Adrenal gland (tissue), 12 donors: ENCODE results near the gene ADM5. TPM values are rescaled to one million over a fixed set of nuclear protein-coding genes. Genes with fewer than 3 reads are reported as not detected.

Experiments
- DNase-seq, 7 donors: peaks; one replicate each; pipeline ENCODE4 v3.0.0-alpha.2; 2019 to 2020
- H3K27ac ChIP-seq, 5 donors: fragments of 200-600 bp; sonication (generic) in 4 of 5; 1 replicate in 3 of 5; 2 replicates in 2 of 5; pipeline versions ENCODE4 v1.5.1 to v1.8.0; 2016 to 2020; ENCODE audit warnings: mild to moderate bottlenecking in 1 of 5
- H3K27me3 ChIP-seq: fragments of 200-600 bp; 2 replicates; pipeline ENCODE4 v1.8.0; 2021
- H3K36me3 ChIP-seq, 2 donors: fragments of 200-600 bp; replicated peaks in 1 of 2; 1 replicate in 1 of 2; 2 replicates in 1 of 2; pipeline versions ENCODE4 v1.5.1 to v1.8.0; 2018 to 2022
- H3K4me1 ChIP-seq, 2 donors: fragments of 200-600 bp; replicated peaks in 1 of 2; 1 replicate in 1 of 2; 2 replicates in 1 of 2; pipeline versions ENCODE4 v1.5.1 to v1.8.0; 2018 to 2021
- H3K4me3 ChIP-seq, 4 donors: fragments of 200-600 bp; sonication (generic) in 3 of 4; one replicate each; pipeline ENCODE4 v1.5.1; 2016 to 2018
- H3K9me3 ChIP-seq, 3 donors: fragments of 200-600 bp; sonication (generic) in 1 of 3; replicated peaks in 1 of 3; 1 replicate in 2 of 3; 2 replicates in 1 of 3; pipeline versions ENCODE4 v1.5.1 to v1.8.0; 2016 to 2021
- POLR2A ChIP-seq, 2 donors: fragments of 450-650 bp; IDR thresholded peaks; one replicate each; pipeline ENCODE4 v1.6.1; 2017; ENCODE audit warnings: antibody characterized with exemption in 2 of 2, mild to moderate bottlenecking in 2 of 2, moderate library complexity in 1 of 2
- WGBS, 4 donors: extraction: QIAGEN DNeasy Blood & Tissue Kit in 2 of 4; methylation state at CpG; one replicate each; pipeline versions ENCODE4 v1.1.5 to v1.1.7; 2013 to 2017; 5-methylcytosine and 5-hydroxymethylcytosine counted together
- intact Hi-C, 2 donors: fragments of 100-400 bp; cut with DNase I; formaldehyde crosslinking; loops; one replicate each; pipeline versions ENCODE4 v1.14.1 to v1.15.0; 2022 to 2023
- polyA plus RNA-seq, 3 donors: library from polyadenylated mRNA; stranded (reverse); fragments of 200-250 nt in 2 of 3; fragments of 350-450 nt in 1 of 3; fragmentation: Illumina TruSeq in 1 of 3; extraction: RNeasy Lipid Tissue Mini Kit (QIAGEN cat#74804) in 1 of 3; gene quantifications; one replicate each; pipeline ENCODE4 v1.2.3, GENCODE V29; 2013 to 2014
- total RNA-seq, 9 donors: library from RNA; depleted of rRNA in 4 of 9; stranded (reverse); fragments of >200 nt in 4 of 9; fragments of 120-200 nt in 1 of 9; fragmentation: NEBNext Ultra II Directional in 1 of 9; extraction: Animal tissue kit (Norgen Biotek cat#: 25700) in 1 of 9; gene quantifications; one replicate each; pipeline versions ENCODE4 v1.1.0 to v1.2.4, GENCODE V29; 2013 to 2023
- TF ChIP-seq, protein P1 (sequence below), 6 experiments: fragments of 450-650 bp in 4 of 6; fragments of 200-600 bp in 2 of 6; sonication (generic) in 1 of 6; IDR thresholded peaks; 1 replicate in 5 of 6; 2 replicates in 1 of 6; pipeline versions ENCODE4 v1.5.1 to v1.8.0; 2016 to 2021; ENCODE audit warnings: antibody characterized with exemption in 6 of 6, mild to moderate bottlenecking in 2 of 6, moderate library complexity in 1 of 6
- donor health status: healthy with polysubstance abuse.
- donor health status: Bipolar disorder and iron deficiency.
- donor health status: DM: yes; HTN: yes; CAD: no.
- donor health status: DM: no; HTN: no; CAD: no.
- donor health status: DM: no; HTN: no; CAD: no.
- donor health status: DM: yes; HTN: yes; CAD: no.

The ADM5 gene
- total and polyA plus RNA-seq, 12 donors = 0.18 to 2.0 (median 0.61) TPM; not detected in 1

DNA sequence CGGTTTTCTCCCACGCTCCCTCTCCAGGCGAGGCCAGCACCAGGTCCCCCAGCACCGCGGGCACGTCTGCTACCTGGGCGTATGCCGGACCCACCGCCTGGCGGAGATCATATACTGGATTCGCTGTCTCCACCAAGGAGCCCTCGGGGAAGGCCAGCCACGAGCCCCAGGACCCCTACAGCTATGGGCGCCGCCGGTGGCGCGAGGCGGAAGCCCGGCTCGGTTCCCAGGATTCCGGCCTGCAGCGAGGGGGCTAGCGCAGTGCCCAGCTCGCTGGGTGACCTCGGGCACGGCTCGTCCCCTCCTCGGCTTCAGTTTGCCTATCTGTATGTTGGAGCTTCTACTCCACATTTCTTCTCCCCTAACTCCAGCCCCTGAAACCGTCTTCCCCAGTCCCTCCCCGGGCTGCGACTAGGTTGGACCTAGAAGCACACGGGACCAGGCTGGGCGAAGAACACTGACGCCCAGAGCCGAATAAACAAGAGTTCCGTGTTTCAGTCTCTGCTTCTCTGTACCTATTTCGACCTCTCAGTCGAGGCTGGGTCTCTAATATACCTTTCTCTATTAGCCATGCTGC, 773 bp downstream of the ADM5 start:
- peak in 1 of 7 donors; percentile 30 for DNase-seq
- H3K36me3 ChIP-seq = peaks cover 0 to 14% of the 10 kb centered on the region in 2 donors
- peak overlapping the region in 2 of 4 donors; percentile 37 to 57 for H3K4me3 ChIP-seq
- H3K9me3 ChIP-seq = no peaks in the 10 kb centered on the region
- no peaks in the 10 kb centered on the region for H3K27me3 ChIP-seq
- peaks cover 3 to 25% of the 10 kb centered on the region in 2 donors for H3K4me1 ChIP-seq
- intact Hi-C loops = no loop called here
- WGBS, 4 donors = 7 to 21% (median 11%) methylated on average over 20 to 39 of the region's 39 CpGs
- peak overlapping the region in 1 of 5 donors; percentile 48 for H3K27ac ChIP-seq
- TF ChIP-seq, protein P1, sequence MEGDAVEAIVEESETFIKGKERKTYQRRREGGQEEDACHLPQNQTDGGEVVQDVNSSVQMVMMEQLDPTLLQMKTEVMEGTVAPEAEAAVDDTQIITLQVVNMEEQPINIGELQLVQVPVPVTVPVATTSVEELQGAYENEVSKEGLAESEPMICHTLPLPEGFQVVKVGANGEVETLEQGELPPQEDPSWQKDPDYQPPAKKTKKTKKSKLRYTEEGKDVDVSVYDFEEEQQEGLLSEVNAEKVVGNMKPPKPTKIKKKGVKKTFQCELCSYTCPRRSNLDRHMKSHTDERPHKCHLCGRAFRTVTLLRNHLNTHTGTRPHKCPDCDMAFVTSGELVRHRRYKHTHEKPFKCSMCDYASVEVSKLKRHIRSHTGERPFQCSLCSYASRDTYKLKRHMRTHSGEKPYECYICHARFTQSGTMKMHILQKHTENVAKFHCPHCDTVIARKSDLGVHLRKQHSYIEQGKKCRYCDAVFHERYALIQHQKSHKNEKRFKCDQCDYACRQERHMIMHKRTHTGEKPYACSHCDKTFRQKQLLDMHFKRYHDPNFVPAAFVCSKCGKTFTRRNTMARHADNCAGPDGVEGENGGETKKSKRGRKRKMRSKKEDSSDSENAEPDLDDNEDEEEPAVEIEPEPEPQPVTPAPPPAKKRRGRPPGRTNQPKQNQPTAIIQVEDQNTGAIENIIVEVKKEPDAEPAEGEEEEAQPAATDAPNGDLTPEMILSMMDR (IDR thresholded peaks at IDR 0.05) = peak in 2 of 6 experiments; percentile 3 to 5
- TF ChIP-seq POLR2A (IDR thresholded peaks at IDR 0.05) = no peak

DNA sequence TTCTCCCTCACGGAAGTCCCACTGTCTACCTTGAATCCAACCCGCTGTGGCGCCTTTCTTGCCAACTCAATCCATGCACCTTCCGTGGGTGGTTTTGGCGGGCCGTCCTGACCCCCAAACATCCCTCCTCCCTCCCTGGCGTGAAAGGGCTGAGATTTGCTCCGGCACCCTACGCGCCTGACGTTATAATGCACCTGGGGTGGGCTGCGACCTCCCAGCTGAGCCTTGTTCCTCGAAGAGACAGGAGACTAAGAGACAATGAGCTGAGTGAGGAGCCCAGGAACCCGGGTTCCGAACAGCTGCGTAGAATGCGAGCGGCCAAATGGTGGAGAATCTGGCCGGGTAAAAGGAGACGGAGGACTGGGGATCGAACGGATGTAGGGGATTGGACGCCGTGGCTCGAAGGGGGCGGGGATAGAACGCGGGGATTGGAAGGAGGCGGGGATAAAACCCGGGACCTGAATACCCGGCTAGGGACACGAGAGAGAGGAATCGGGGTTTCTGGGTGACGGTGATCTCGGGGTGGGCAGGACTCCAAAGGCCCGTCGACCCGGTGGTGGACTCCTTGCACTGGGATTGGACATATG, 1.4 kb downstream of the ADM5 start, which contains the start of gene CPT1C:
TSS of gene CPT1C (plus strand) at position 461 of the 587 bp plus-strand sequence. CDS start 1,137 bp downstream, outside the sequence.
- Histone ChIP-seq H3K27me3 (no peaks in the 10 kb centered on the region), H3K9me3 (no peaks in the 10 kb centered on the region), H3K4me1 (peaks cover 3 to 25% of the 10 kb centered on the region in 2 donors), H3K36me3 (peaks cover 0 to 8% of the 10 kb centered on the region in 2 donors), H3K27ac (peak within 1 kb of the TSS in 1 of 5 donors; percentile 48), H3K4me3 (peak within 1 kb of the TSS in 2 of 4 donors; percentile 37 to 57)
- WGBS, 4 donors = 1 to 3% (median 2%) methylated on average over 37 to 38 of the region's 38 CpGs
- DNase-seq = peak; percentile 74 to 93 (median 81)
- TF ChIP-seq, protein P1 (IDR thresholded peaks at IDR 0.05) = no peak
- TF ChIP-seq POLR2A (IDR thresholded peaks at IDR 0.05) = peak; percentile 36 to 67
- intact Hi-C loops = no loop called here

DNA sequence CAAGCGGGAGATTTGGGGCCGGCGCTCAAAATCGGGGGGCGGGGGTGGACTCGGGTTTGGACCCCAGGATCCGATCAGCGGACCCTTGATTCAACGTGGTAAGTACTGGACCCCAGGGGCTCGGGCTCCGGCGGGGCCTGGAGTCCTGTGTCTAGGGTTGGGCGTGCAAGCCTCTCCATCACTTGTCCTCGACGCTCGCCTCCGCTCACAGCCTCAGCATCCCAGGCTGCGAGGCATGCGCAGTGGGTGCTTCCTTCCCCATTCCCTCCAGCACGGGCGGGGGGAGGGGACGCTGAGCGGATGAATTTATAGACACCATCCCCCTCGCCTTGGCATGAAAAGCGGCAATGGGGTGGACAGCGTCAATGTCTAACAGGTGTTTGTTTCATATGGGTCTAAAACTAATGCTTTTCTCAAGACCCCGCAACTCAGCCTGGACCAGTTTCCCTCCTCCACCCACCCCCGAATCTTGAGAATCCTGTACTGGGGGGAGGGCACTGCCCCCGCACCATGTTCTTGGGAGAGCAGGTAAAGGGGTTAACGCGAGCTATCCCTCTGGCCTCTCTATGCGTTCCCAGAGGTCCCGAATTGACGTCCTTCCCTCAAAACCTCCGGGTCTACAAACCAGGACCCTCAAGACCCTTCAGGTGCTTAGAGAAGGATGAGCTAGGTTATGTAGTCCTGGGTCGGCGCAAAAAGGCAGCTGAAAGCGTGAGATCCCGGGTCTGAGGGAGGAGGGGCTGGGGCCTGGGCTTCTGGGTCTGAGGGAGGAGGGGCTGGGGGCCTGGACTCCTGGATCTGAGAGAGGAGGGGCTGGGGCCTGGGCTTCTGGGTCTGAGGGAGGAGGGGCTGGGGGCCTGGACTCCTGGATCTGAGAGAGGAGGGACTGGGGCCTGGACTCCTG, 2.1 kb downstream of the ADM5 start:
- H3K4me3 ChIP-seq = peak overlapping the region in 1 of 4 donors; percentile 57
- 14 to 31% (median 22%) methylated on average over 18 to 39 of the region's 39 CpGs for WGBS, 4 donors
- intact Hi-C loops = no loop called here
- peaks cover 3 to 25% of the 10 kb centered on the region in 2 donors for H3K4me1 ChIP-seq
- peaks cover 0 to under 1% of the 10 kb centered on the region in 2 donors for H3K36me3 ChIP-seq
- H3K27ac ChIP-seq = peak overlapping the region in 1 of 5 donors; percentile 48
- H3K9me3 ChIP-seq = no peaks in the 10 kb centered on the region
- TF ChIP-seq, protein P1 (IDR thresholded peaks at IDR 0.05) = no peak
- no peak for TF ChIP-seq POLR2A (IDR thresholded peaks at IDR 0.05)
- no peaks in the 10 kb centered on the region for H3K27me3 ChIP-seq
- peak in 4 of 7 donors; percentile 46 to 80 (median 48) for DNase-seq

DNA sequence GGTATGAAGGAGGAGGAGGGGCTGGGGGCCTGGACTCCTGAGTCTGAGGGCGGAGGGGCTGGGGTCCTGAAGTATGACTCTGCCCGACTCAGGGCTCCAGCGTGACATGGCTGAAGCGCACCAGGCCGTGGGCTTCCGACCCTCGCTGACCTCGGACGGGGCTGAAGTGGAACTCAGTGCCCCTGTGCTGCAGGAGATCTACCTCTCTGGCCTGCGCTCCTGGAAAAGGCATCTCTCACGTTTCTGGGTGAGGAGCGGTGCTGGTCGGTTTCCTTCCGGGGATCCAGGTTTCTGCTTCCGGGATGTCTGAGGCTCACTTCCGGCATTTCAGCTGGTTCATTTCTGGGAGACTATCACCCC, 2.7 kb downstream of the ADM5 start:
- Histone ChIP-seq H3K4me3 (no peak overlapping the region), H3K27me3 (no peaks in the 10 kb centered on the region), H3K36me3 (no peaks in the 10 kb centered on the region), H3K27ac (no peak overlapping the region), H3K9me3 (no peaks in the 10 kb centered on the region), H3K4me1 (peaks cover 3 to 25% of the 10 kb centered on the region in 2 donors)
- intact Hi-C loops = no loop called here
- DNase-seq = no peak
- WGBS, 4 donors = 65 to 77% (median 69%) methylated on average over 11 to 16 of the region's 16 CpGs
- no peak for TF ChIP-seq POLR2A (IDR thresholded peaks at IDR 0.05)
- TF ChIP-seq, protein P1 (IDR thresholded peaks at IDR 0.05) = no peak
